Esophagus muscularis mucosa (tissue), 3 donors: Measurements from ENCODE around the gene CNGA3.

Experiments
- CTCF ChIP-seq, 3 experiments: fragments of 200-600 bp in 2 of 3; fragments of 450-650 bp in 1 of 3; sonication (generic) in 2 of 3; IDR thresholded peaks; one replicate each; pipeline ENCODE4 v1.5.1; 2017 to 2019; ENCODE audit warnings: antibody characterized with exemption in 3 of 3, mild to moderate bottlenecking in 2 of 3, moderate library complexity in 1 of 3
- POLR2A ChIP-seq: fragments of 450-650 bp; IDR thresholded peaks from one replicate; pipeline ENCODE4 v1.6.1; 2017; ENCODE audit warnings: antibody characterized with exemption, moderate library complexity, mild to moderate bottlenecking, low read depth

GRCh38 chr2:98359986-98360385 lies 13.7 kb downstream of the CNGA3 start:
- TF ChIP-seq CTCF (IDR thresholded peaks at IDR 0.05) (no peak), POLR2A (no peak)
